ENCODE measurements around the gene MRAS.

DNA sequence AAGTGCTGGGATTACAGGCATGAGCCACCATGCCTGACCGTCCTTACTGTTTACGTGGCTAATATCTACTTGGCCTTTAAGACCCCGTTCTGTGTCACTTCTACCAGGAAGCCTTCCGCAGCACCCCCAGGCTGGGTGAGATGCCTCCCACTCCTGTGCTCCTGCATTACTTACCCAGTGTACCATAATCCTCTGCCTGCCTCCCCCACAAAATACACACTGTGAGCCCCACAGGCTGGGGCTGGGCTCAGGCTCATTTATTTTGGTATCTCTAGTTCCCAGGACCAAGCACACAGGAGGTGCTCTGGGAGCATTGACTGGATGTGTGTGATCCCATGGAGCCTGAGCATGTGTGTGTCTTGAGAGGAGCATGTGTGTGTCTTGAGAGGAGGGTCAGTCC, 14.9 kb downstream of the MRAS start:
- TF ChIP-seq POLR2A (IDR thresholded peaks at IDR 0.05; ENCODE audit: low read length) (no peak), GATA1 (IDR thresholded peaks at IDR 0.05; ENCODE audit: low read depth, low read length) (no peak)

Measured in erythroblast (primary cell).